Naive thymus-derived CD4-positive, alpha-beta T cell (primary cell): ENCODE measurements around the gene GLUD1. TPM values are rescaled to one million over a fixed set of nuclear protein-coding genes. Genes with fewer than 3 reads are reported as not detected.
"Not testable (repeated sequence)": the region's sequence is repeated elsewhere in the genome, so short reads cannot be mapped to it uniquely, and the experiment has no call there.

Experiments used
- ATAC-seq: fragments of 150-1000 bp; cut with Tn5 transposase; 2 replicates; pipeline ENCODE4 v1.10.0; 2021; ENCODE audit warnings: mild to moderate bottlenecking, moderate library complexity
- CTCF ChIA-PET: fragments of 350-600 bp; sonication (Branson Sonifier 250); formaldehyde crosslinking; loops from one replicate; lab custom pipeline; 2021; ENCODE audit warnings: antibody characterized with exemption; lab: Charles Lee
- POLR2A ChIA-PET: fragments of 350-600 bp; sonication (Branson Sonifier 250); formaldehyde crosslinking; loops from one replicate; lab custom pipeline; 2021; ENCODE audit warnings: antibody characterized with exemption, inconsistent platforms; lab: Charles Lee
- DNase-seq, 9 donors: peaks; one replicate each; pipeline versions ENCODE4 v3.0.0 to v3.0.0-alpha.2; 2020 to 2022; ENCODE audit warnings: mixed read lengths in 1 of 9
- H3K27ac ChIP-seq: one replicate; pipeline ENCODE4 v1.7.0; 2013; ENCODE audit warnings: mild to moderate bottlenecking, low read depth, low read length, moderate library complexity
- H3K27me3 ChIP-seq, 2 donors: one replicate each; pipeline ENCODE4 v1.7.0; 2013; ENCODE audit warnings: low read length in 2 of 2, mild to moderate bottlenecking in 2 of 2, moderate library complexity in 2 of 2; ENCODE audit not compliant: control insufficient read depth in 2 of 2, insufficient read depth in 2 of 2
- H3K36me3 ChIP-seq, 3 experiments: 1 replicate in 2 of 3; 2 replicates in 1 of 3; pipeline ENCODE4 v1.7.0; 2013; ENCODE audit warnings: low read length in 3 of 3, mild to moderate bottlenecking in 3 of 3, moderate library complexity in 1 of 3; ENCODE audit not compliant: insufficient read depth in 3 of 3, control insufficient read depth in 2 of 3
- H3K4me1 ChIP-seq, 2 donors: one replicate each; pipeline ENCODE4 v1.7.0; 2013; ENCODE audit warnings: low read length in 2 of 2, mild to moderate bottlenecking in 2 of 2, moderate library complexity in 1 of 2; ENCODE audit not compliant: control insufficient read depth in 2 of 2, insufficient read depth in 2 of 2
- H3K4me3 ChIP-seq: 2 replicates; pipeline ENCODE4 v1.7.0; 2013; ENCODE audit warnings: mild to moderate bottlenecking, low read length
- H3K9me3 ChIP-seq, 3 experiments: 1 replicate in 2 of 3; 2 replicates in 1 of 3; pipeline ENCODE4 v1.7.0; 2013; ENCODE audit warnings: low read length in 3 of 3; ENCODE audit not compliant: control insufficient read depth in 2 of 3
- H3K27ac Mint-ChIP-seq, 9 donors: one replicate each; pipeline ENCODE4 v1.8.0; 2020 to 2022; ENCODE audit warnings: mixed read lengths in 9 of 9, mild to moderate bottlenecking in 8 of 9, moderate library complexity in 5 of 9, inconsistent platforms in 2 of 9
- H3K27me3 Mint-ChIP-seq, 5 donors: one replicate each; pipeline ENCODE4 v1.8.0; 2021 to 2022; ENCODE audit warnings: mixed read lengths in 5 of 5, mild to moderate bottlenecking in 1 of 5
- H3K36me3 Mint-ChIP-seq, 5 donors: one replicate each; pipeline ENCODE4 v1.8.0; 2020 to 2022; ENCODE audit warnings: mixed read lengths in 5 of 5, mild to moderate bottlenecking in 3 of 5, inconsistent platforms in 1 of 5
- H3K4me1 Mint-ChIP-seq, 7 donors: one replicate each; pipeline ENCODE4 v1.8.0; 2020 to 2022; ENCODE audit warnings: mixed read lengths in 7 of 7, mild to moderate bottlenecking in 3 of 7, inconsistent platforms in 1 of 7
- H3K4me3 Mint-ChIP-seq, 10 donors: one replicate each; pipeline ENCODE4 v1.8.0; 2020 to 2022; ENCODE audit warnings: mild to moderate bottlenecking in 10 of 10, mixed read lengths in 10 of 10, moderate library complexity in 6 of 10, inconsistent platforms in 2 of 10
- H3K9me3 Mint-ChIP-seq, 11 donors: one replicate each; pipeline ENCODE4 v1.8.0; 2020 to 2022; ENCODE audit warnings: mixed read lengths in 11 of 11, mild to moderate bottlenecking in 4 of 11, inconsistent platforms in 1 of 11, moderate library complexity in 1 of 11
- intact Hi-C, 2 donors: fragments of 100-400 bp; cut with micrococcal nuclease; formaldehyde crosslinking; loops; one replicate each; pipeline ENCODE4 v1.15.1; 2023
- polyA plus RNA-seq, 2 donors: library from polyadenylated mRNA; unstranded; fragments of 300-500 nt; fragmentation: Illumina TruSeq; gene quantifications; one replicate each; pipeline ENCODE4 v1.2.3, GENCODE V29; 2021
- total RNA-seq, 6 experiments: library from RNA in 5 of 6; stranded (reverse) in 5 of 6; gene quantifications; 1 replicate in 5 of 6; 2 replicates in 1 of 6; pipeline ENCODE4 v1.2.3 and lab custom pipeline; 2021 to 2026

The GLUD1 gene
- total and polyA plus RNA-seq, 7 experiments from 2014 or later: 70.2 to 116 (median 94.3) TPM

GRCh38 chr10:87009134-87009696 is 85.4 kb downstream of the GLUD1 start:
- H3K4me1 Mint-ChIP-seq, CTCF ChIA-PET, H3K4me3 ChIP-seq, H3K9me3 Mint-ChIP-seq, H3K27ac ChIP-seq, intact Hi-C loops, POLR2A ChIA-PET, H3K4me3 Mint-ChIP-seq, H3K9me3 ChIP-seq, H3K27me3 Mint-ChIP-seq, H3K36me3 ChIP-seq, DNase-seq, H3K36me3 Mint-ChIP-seq, H3K4me1 ChIP-seq, H3K27me3 ChIP-seq, ATAC-seq, H3K27ac Mint-ChIP-seq: not testable (repeated sequence)

- CTCF ChIA-PET, H3K4me3 Mint-ChIP-seq, H3K9me3 Mint-ChIP-seq, H3K27me3 ChIP-seq, POLR2A ChIA-PET, H3K27me3 Mint-ChIP-seq, ATAC-seq, H3K27ac Mint-ChIP-seq, H3K4me1 Mint-ChIP-seq, H3K4me1 ChIP-seq, H3K36me3 Mint-ChIP-seq, DNase-seq, H3K36me3 ChIP-seq, H3K27ac ChIP-seq, H3K4me3 ChIP-seq, H3K9me3 ChIP-seq, intact Hi-C loops: not testable (repeated sequence)
Observed at GRCh38 chr10:87008303-87008702, 86.3 kb downstream of the GLUD1 start.

GRCh38 chr10:87007674-87008073 is 87.0 kb downstream of the GLUD1 start:
- H3K4me3 ChIP-seq, H3K27me3 Mint-ChIP-seq, H3K36me3 ChIP-seq, H3K4me3 Mint-ChIP-seq, H3K27ac ChIP-seq, CTCF ChIA-PET, H3K4me1 Mint-ChIP-seq, POLR2A ChIA-PET, H3K4me1 ChIP-seq, DNase-seq, intact Hi-C loops, H3K27me3 ChIP-seq, H3K9me3 Mint-ChIP-seq, ATAC-seq, H3K27ac Mint-ChIP-seq, H3K36me3 Mint-ChIP-seq, H3K9me3 ChIP-seq: not testable (repeated sequence)

GRCh38 chr10:87007124-87007523 is 87.5 kb downstream of the GLUD1 start:
- H3K27ac Mint-ChIP-seq: peak overlapping the region in 1 of 9 donors; percentile 51
- H3K9me3 ChIP-seq, H3K27me3 ChIP-seq, ATAC-seq, H3K27ac ChIP-seq, intact Hi-C loops, DNase-seq, H3K36me3 ChIP-seq, H3K36me3 Mint-ChIP-seq, H3K4me3 Mint-ChIP-seq, H3K27me3 Mint-ChIP-seq, CTCF ChIA-PET, H3K4me1 Mint-ChIP-seq, H3K4me1 ChIP-seq, H3K9me3 Mint-ChIP-seq, H3K4me3 ChIP-seq, POLR2A ChIA-PET: not testable (repeated sequence)

- H3K27ac ChIP-seq: no peak overlapping the region
- H3K4me3 Mint-ChIP-seq: no peak overlapping the region
- no peaks in the 10 kb centered on the region for H3K27me3 ChIP-seq
- no peaks in the 10 kb centered on the region for H3K36me3 Mint-ChIP-seq
- no peak overlapping the region for H3K4me3 ChIP-seq
- H3K9me3 Mint-ChIP-seq: no peaks in the 10 kb centered on the region
- ChIA-PET POLR2A (no interaction called here), CTCF (no interaction called here)
- intact Hi-C loops: no loop called here
- DNase-seq (no peak), ATAC-seq (peak; percentile 29)
- peaks cover 0 to 7% (median 0%) of the 10 kb centered on the region in 5 donors for H3K27me3 Mint-ChIP-seq
- H3K4me1 Mint-ChIP-seq: no peaks in the 10 kb centered on the region
- H3K36me3 ChIP-seq: no peaks in the 10 kb centered on the region
- H3K27ac Mint-ChIP-seq: no peak overlapping the region
- H3K9me3 ChIP-seq: no peaks in the 10 kb centered on the region
- H3K4me1 ChIP-seq: no peaks in the 10 kb centered on the region
Observed at GRCh38 chr10:87000491-87000890, 94.2 kb downstream of the GLUD1 start.

Other genes starting within 250 kb of the GLUD1 start
- gene MMRN2, start 137.2 kb downstream of the GLUD1 start, total RNA-seq: under 1 TPM in 2 of 5 experiments, not detected in 3; 0.50 to 0.86 TPM
- under 1 TPM; 0.18 to 0.34 TPM for gene MMRN2, start 137.2 kb downstream of the GLUD1 start, polyA plus RNA-seq
- under 1 TPM in 1 of 5 experiments, not detected in 4; 0.45 TPM for gene SNCG, start 136.2 kb downstream of the GLUD1 start, total RNA-seq
- not detected for gene SNCG, start 136.2 kb downstream of the GLUD1 start, polyA plus RNA-seq
- under 1 TPM in 1 of 5 experiments, not detected in 4; 0.56 TPM for gene ADIRF, start 126.4 kb downstream of the GLUD1 start, total RNA-seq
- under 1 TPM in 1 of 2 donors, not detected in 1; 0.64 TPM for gene ADIRF, start 126.4 kb downstream of the GLUD1 start, polyA plus RNA-seq
- not detected for gene FAM25A, start 74.5 kb downstream of the GLUD1 start, total RNA-seq
- not detected for gene FAM25A, start 74.5 kb downstream of the GLUD1 start, polyA plus RNA-seq
- 10 to 100 TPM; 19.3 to 31.4 (median 21.1) TPM for gene SHLD2, start 363 bp upstream of the GLUD1 start, total RNA-seq
- 10 to 100 TPM; 14.9 to 17.9 TPM for gene SHLD2, start 363 bp upstream of the GLUD1 start, polyA plus RNA-seq
- 1 to 10 TPM in 4 of 5 experiments, not detected in 1; 1.3 to 1.9 (median 1.6) TPM for gene NUTM2A, start 130.6 kb upstream of the GLUD1 start, total RNA-seq
- gene NUTM2A, start 130.6 kb upstream of the GLUD1 start, polyA plus RNA-seq: under 1 TPM in 1 of 2 donors, not detected in 1; 0.13 TPM